ENCODE data around the gene PCGF3.

The PCGF3 gene

DNA sequence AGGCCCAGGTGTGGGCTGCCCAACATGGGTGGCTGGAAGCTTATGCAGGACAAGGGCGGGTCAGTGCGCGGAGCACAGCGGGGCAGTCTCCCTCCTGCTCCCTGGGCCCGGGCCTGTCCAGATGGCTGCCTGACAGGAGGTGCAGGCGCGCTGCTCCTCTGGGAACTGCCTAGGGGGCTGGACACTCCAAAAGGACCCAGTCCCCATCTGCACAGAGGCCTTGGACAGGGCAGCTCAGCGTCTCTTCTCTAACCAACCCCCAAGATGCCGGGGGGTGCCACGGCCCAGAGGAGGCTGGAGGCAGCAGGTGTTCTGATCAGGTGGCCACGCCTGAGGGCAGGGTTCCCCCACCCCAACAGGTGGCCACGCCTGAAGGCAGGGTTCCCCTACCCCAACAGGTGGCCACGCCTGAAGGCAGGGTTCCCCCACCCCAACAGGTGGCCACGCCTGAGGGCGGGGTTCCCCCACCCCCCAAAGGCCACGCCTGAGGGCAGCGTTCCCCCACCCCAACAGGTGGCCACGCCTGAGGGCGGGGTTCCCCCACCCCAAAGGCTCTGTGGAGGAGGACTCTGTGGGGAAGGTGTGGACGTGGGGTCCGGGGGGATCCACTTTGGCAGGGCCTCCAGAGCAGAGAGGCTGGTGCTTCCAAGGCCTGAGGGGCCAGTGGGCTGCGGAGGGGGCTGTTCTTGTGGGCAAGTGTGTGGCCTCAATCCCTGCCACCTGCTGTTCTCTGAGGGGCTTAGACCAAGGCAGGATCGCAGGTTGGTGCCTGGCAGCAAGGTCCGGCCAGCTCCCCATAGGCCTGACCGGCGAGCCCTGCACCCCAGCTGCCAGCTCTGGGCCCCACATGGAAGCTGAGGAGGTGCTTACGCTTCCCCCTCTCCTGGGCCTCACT lies 84.2 kb downstream of the PCGF3 start:
- TF ChIP-seq, protein P1, sequence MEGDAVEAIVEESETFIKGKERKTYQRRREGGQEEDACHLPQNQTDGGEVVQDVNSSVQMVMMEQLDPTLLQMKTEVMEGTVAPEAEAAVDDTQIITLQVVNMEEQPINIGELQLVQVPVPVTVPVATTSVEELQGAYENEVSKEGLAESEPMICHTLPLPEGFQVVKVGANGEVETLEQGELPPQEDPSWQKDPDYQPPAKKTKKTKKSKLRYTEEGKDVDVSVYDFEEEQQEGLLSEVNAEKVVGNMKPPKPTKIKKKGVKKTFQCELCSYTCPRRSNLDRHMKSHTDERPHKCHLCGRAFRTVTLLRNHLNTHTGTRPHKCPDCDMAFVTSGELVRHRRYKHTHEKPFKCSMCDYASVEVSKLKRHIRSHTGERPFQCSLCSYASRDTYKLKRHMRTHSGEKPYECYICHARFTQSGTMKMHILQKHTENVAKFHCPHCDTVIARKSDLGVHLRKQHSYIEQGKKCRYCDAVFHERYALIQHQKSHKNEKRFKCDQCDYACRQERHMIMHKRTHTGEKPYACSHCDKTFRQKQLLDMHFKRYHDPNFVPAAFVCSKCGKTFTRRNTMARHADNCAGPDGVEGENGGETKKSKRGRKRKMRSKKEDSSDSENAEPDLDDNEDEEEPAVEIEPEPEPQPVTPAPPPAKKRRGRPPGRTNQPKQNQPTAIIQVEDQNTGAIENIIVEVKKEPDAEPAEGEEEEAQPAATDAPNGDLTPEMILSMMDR (IDR thresholded peaks at IDR 0.05; ENCODE audit: low read depth, low read length), result no peak
- DNase-seq (ENCODE audit: extremely low read depth, low read depth), result no peak

DNA sequence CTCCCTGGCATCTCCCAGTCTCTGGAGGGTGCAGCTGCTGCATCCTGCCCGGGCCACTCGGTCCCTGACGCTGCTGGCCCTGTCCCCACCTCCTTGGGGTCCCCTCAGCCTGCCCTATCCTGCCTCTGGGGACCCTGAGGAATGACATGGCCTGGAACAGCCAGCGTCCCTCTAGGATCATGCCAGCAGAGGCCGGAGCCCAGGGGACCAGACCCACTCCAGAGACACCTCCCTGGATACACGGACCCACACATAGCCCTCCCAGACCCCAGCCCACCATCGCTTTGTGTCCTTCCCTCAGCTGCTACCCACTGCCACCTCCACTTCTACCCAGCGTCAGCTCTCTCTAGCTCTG lies 84.8 kb downstream of the PCGF3 start:
- no peak for DNase-seq (ENCODE audit: extremely low read depth, low read depth)
- TF ChIP-seq, protein P1 (IDR thresholded peaks at IDR 0.05; ENCODE audit: low read depth, low read length), result no peak

DNA sequence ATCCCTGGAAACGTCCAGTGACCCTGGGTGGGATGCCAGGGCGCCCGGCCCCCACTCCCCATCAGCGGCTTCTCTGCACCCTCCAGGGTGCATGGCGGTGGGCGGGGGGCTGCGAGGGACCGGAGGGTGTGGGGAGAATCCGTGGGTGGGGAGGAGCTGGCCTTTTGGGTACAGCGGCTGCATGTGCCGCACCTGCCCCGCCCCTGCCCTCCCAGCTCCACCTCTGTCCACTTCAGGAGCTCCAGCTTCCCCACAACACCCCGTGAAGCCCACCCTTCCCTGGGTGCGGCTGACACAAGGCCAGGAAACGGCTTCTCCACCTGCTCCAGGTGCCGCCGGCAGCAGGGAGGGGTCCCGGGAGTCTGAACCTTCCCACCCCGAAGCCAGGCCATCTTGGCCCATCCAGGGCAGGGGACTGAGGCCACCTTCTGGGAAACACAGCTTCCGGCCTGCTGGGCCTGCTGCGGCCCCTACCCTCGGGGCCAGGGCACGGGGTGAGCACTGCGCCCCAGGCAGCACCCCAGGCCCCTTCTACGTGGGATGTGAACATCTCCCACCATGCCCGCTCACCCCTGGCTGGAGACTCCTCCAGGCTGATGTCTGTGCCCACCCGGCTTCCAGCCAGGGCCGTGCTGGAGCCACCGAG lies 85.7 kb downstream of the PCGF3 start:
- DNase-seq (ENCODE audit: extremely low read depth, low read depth), result no peak
- TF ChIP-seq, protein P1 (IDR thresholded peaks at IDR 0.05; ENCODE audit: low read depth, low read length), result no peak

DNA sequence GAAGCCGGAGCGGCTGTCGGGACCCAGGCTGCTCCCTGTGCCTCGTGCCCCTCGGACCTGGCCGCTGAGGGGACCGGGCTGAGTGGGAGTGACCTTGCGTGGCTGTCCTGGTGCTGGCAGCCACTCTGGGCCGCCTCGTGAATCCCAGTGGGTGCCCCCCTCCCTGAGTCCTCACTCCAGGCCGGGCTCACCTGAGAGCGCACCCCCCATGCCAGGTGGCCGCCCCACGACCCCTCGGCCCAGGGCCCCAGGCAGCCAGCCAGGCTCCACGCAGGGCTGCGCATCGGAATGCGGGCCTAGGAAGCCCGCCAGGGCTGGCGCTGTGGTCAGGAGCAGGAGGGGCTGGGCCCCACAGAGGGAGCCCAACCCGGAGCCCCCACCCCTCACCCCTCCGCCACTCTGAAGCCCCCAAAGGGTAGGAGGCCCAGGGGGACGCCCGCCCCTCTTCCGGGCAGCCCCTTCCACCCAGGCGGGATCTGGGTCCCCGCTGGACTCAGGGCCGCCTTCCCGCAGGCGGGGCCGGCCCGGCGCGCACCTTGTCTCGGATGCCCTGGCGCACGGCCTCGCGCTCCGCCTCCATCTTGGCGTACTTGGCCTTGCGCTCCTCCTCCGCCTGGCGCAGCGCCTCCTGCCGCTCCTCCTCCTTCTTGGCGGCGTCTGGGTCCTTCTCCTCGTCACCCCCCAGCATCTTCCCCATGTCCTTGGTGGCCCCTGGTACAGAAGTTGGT lies 86.4 kb downstream of the PCGF3 start:
- TF ChIP-seq, protein P1 (IDR thresholded peaks at IDR 0.05; ENCODE audit: low read depth, low read length), result no peak
- no peak for DNase-seq (ENCODE audit: extremely low read depth, low read depth)

DNA sequence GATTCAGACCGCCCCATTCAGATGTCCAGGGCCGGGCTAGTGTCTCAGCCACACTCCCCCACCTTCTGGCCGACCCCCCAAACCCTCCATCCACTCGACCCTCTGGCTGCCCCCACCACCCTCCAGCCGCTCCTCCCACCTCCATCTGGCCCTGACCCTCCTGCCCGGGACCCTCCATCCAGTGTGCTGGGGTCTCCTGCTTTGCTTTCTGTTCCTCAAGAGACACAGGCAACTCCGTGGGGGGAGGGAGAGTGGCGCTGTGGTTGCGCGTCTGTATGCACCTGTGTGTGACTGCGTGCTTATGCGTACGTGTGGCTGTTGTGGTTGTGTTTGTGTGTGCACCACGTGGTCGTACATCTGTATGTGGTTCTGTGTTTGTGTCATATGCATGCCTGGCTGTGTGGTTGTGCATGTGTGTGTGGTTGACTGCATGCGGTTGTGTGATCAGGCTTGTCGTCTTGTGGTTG lies 87.0 kb downstream of the PCGF3 start:
- no peak for DNase-seq (ENCODE audit: extremely low read depth, low read depth)
- TF ChIP-seq, protein P1 (IDR thresholded peaks at IDR 0.05; ENCODE audit: low read depth, low read length), result no peak

DNA sequence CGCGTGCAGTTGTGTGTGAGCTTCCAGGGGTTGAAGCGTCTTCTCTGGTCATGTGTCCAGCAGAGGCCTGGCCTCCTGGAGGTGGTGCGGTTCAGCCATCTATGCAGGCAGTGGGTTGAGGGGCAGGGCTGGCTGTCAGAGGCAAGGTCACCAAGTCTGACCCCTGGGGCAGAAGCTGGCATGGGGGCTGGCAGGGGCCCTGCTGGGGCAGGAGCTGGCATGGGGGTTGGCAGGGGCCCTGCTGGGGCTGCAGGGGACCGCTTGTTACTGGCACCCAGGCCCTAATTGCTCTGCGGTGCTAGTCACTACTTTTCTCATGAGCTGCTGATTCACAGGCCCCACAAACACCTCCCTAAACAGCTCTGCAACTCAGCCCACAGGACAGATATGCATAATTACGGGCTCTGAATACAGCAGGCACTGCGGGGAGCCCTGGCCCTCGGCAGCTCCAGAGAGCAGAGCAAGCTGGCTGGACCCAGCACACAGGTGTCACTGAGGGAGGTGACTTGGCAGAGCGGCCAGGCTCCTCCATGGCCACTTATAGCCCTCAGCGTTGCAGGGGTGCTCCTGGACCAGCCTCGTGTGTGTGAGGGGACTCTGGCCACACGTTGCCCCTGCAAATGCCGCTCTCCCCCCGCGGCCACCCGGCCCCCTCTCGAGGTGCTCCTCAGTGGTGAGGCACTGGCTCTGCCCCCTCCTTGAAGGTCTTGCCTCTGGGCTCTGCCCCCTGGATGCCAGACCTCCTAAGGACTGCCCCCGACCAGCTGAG lies 87.6 kb downstream of the PCGF3 start:
- no peak for DNase-seq (ENCODE audit: extremely low read depth, low read depth)
- TF ChIP-seq, protein P1 (IDR thresholded peaks at IDR 0.05; ENCODE audit: low read depth, low read length), result no peak

Data from AG09319 (cell line).